Measurements from ENCODE around the gene NGDN.

The NGDN gene

DNA sequence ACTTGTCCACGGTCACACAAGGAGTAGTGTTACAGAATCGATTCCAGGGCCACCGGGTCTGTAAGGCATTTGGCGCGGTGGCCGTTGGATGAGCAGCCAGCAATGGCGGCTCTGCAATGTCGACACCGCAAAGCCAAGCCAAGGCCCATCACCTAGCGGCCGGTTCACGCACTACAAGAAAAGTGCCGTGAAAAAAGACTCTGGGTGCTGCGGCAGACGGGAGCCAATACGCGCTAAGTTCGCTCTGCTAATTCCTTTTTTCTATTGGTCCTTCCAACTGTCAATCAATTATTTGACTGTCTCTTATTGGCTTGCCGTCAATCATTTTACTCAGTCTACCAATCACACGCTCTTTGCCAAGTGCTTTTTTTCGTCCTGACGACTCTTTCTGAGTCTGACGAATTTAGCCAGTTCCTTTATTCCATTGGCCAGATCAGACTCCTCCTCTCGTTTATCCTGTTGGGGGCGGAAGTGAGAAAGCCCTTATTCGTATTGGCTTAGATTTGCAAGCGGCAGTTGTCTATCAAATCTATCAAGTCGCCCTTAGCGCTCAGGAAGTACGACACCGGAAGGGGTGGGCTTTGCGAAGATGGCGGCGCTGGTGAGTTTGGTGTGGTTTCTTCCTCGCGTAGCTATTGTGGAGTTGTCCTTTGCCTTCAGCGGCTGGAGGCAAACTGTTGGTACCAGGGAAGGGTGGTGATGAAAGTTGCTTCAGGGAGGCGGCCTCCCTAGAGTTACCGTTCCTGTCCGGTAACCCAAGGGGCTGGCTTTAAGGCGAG is at the start of gene NGDN (continued):
- TF ChIP-seq, protein P1, sequence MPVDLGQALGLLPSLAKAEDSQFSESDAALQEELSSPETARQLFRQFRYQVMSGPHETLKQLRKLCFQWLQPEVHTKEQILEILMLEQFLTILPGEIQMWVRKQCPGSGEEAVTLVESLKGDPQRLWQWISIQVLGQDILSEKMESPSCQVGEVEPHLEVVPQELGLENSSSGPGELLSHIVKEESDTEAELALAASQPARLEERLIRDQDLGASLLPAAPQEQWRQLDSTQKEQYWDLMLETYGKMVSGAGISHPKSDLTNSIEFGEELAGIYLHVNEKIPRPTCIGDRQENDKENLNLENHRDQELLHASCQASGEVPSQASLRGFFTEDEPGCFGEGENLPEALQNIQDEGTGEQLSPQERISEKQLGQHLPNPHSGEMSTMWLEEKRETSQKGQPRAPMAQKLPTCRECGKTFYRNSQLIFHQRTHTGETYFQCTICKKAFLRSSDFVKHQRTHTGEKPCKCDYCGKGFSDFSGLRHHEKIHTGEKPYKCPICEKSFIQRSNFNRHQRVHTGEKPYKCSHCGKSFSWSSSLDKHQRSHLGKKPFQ (tag by site-specific recombination; IDR thresholded peaks at IDR 0.05): peak; percentile 48; the same call in 1 of the 2 replicates
- TF ChIP-seq ZNF114 (tag by site-specific recombination; IDR thresholded peaks at IDR 0.05) (no peak), ZBTB17 (tag by site-specific recombination; IDR thresholded peaks at IDR 0.05) (peak; percentile 95), ZNF629 (tag by site-specific recombination; IDR thresholded peaks at IDR 0.05) (peak; percentile 92), ZSCAN30 (tag by site-specific recombination; IDR thresholded peaks at IDR 0.05) (peak; percentile 43; the same call in 1 of the 2 replicates), ZFP69B (tag by site-specific recombination; IDR thresholded peaks at IDR 0.05) (0 out of 2 replicates have a peak, but pooled peaks have one; percentile 19), ZNF324 (tag by site-specific recombination; IDR thresholded peaks at IDR 0.05) (0 out of 2 replicates have a peak, but pooled peaks have one; percentile 53), SALL2 (tag by site-specific recombination; IDR thresholded peaks at IDR 0.05; ENCODE audit: borderline replicate concordance) (no peak), SP7 (tag by site-specific recombination; IDR thresholded peaks at IDR 0.05) (peak; percentile 50)
- TF ChIP-seq, protein P2, sequence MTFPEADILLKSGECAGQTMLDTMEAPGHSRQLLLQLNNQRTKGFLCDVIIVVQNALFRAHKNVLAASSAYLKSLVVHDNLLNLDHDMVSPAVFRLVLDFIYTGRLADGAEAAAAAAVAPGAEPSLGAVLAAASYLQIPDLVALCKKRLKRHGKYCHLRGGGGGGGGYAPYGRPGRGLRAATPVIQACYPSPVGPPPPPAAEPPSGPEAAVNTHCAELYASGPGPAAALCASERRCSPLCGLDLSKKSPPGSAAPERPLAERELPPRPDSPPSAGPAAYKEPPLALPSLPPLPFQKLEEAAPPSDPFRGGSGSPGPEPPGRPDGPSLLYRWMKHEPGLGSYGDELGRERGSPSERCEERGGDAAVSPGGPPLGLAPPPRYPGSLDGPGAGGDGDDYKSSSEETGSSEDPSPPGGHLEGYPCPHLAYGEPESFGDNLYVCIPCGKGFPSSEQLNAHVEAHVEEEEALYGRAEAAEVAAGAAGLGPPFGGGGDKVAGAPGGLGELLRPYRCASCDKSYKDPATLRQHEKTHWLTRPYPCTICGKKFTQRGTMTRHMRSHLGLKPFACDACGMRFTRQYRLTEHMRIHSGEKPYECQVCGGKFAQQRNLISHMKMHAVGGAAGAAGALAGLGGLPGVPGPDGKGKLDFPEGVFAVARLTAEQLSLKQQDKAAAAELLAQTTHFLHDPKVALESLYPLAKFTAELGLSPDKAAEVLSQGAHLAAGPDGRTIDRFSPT (tag by site-specific recombination; IDR thresholded peaks at IDR 0.05): no peak
- TF ChIP-seq, protein P3, sequence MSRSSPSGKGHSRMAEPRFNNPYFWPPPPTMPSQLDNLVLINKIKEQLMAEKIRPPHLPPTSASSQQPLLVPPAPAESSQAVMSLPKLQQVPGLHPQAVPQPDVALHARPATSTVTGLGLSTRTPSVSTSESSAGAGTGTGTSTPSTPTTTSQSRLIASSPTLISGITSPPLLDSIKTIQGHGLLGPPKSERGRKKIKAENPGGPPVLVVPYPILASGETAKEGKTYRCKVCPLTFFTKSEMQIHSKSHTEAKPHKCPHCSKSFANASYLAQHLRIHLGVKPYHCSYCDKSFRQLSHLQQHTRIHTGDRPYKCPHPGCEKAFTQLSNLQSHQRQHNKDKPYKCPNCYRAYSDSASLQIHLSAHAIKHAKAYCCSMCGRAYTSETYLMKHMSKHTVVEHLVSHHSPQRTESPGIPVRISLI (tag by site-specific recombination; IDR thresholded peaks at IDR 0.05): peak; percentile 99
- TF ChIP-seq, protein P4, sequence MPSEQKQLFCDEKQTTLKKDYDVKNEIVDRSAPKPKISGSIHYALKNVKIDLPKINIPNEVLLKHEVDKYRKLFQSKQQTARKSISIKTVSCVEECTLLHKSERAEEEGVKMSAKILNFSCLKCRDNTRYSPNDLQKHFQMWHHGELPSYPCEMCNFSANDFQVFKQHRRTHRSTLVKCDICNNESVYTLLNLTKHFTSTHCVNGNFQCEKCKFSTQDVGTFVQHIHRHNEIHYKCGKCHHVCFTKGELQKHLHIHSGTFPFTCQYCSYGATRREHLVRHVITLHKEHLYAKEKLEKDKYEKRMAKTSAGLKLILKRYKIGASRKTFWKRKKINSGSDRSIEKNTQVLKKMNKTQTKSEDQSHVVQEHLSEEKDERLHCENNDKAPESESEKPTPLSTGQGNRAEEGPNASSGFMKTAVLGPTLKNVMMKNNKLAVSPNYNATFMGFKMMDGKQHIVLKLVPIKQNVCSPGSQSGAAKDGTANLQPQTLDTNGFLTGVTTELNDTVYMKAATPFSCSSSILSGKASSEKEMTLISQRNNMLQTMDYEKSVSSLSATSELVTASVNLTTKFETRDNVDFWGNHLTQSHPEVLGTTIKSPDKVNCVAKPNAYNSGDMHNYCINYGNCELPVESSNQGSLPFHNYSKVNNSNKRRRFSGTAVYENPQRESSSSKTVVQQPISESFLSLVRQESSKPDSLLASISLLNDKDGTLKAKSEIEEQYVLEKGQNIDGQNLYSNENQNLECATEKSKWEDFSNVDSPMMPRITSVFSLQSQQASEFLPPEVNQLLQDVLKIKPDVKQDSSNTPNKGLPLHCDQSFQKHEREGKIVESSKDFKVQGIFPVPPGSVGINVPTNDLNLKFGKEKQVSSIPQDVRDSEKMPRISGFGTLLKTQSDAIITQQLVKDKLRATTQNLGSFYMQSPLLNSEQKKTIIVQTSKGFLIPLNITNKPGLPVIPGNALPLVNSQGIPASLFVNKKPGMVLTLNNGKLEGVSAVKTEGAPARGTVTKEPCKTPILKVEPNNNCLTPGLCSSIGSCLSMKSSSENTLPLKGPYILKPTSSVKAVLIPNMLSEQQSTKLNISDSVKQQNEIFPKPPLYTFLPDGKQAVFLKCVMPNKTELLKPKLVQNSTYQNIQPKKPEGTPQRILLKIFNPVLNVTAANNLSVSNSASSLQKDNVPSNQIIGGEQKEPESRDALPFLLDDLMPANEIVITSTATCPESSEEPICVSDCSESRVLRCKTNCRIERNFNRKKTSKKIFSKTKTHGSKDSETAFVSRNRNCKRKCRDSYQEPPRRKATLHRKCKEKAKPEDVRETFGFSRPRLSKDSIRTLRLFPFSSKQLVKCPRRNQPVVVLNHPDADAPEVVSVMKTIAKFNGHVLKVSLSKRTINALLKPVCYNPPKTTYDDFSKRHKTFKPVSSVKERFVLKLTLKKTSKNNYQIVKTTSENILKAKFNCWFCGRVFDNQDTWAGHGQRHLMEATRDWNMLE (tag by site-specific recombination; conservative IDR thresholded peaks at IDR 0.05; ENCODE audit: low read depth): peak; percentile 92
- TF ChIP-seq, protein P5, sequence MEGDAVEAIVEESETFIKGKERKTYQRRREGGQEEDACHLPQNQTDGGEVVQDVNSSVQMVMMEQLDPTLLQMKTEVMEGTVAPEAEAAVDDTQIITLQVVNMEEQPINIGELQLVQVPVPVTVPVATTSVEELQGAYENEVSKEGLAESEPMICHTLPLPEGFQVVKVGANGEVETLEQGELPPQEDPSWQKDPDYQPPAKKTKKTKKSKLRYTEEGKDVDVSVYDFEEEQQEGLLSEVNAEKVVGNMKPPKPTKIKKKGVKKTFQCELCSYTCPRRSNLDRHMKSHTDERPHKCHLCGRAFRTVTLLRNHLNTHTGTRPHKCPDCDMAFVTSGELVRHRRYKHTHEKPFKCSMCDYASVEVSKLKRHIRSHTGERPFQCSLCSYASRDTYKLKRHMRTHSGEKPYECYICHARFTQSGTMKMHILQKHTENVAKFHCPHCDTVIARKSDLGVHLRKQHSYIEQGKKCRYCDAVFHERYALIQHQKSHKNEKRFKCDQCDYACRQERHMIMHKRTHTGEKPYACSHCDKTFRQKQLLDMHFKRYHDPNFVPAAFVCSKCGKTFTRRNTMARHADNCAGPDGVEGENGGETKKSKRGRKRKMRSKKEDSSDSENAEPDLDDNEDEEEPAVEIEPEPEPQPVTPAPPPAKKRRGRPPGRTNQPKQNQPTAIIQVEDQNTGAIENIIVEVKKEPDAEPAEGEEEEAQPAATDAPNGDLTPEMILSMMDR (tag by site-specific recombination; IDR thresholded peaks at IDR 0.05): peak; percentile 74
- TF ChIP-seq, protein P6, sequence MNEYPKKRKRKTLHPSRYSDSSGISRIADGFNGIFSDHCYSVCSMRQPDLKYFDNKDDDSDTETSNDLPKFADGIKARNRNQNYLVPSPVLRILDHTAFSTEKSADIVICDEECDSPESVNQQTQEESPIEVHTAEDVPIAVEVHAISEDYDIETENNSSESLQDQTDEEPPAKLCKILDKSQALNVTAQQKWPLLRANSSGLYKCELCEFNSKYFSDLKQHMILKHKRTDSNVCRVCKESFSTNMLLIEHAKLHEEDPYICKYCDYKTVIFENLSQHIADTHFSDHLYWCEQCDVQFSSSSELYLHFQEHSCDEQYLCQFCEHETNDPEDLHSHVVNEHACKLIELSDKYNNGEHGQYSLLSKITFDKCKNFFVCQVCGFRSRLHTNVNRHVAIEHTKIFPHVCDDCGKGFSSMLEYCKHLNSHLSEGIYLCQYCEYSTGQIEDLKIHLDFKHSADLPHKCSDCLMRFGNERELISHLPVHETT (tag by site-specific recombination; IDR thresholded peaks at IDR 0.05): peak; percentile 20; the same call in 1 of the 2 replicates
